ENCODE results near the gene IDH3B. TPM values are rescaled to one million over a fixed set of nuclear protein-coding genes. Genes with fewer than 3 reads are reported as not detected.

The IDH3B gene
- total and polyA plus RNA-seq, 2 experiments from 2014 or later, result 216 to 244 TPM

DNA sequence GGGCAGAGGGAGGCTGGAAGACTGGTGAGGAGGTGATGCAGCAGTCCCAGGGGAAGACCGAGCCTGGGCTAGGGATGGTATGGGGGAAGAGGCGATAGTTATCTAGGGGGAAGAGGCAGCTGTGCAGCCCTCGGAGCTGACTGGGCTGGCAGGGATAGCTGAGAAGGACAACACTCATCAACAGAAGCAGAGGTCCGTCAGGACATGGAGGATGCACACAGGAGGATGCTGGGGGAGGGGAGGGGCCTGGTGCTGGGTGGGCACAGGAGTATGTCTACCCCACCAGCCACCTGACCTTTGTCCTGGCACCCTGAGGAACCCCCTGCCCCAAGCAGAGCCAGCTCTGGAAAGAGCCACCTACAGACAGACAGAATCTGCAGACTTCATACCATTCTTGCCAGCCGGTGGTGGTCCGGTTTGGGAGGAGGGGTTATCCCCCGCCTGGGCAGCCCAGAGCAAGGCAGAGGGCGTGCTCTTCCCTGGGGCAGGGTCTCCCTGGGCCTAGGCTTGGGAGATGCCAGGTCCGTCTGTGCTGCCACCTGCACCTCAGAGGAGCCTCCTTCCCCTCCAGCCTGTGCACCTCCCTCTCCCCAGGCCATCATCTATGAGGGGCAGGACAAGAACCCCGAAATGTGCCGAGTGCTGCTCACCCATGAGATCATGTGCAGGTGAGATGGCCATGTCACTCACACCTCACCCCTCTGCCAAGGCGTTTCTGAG lies 43.5 kb upstream of the IDH3B start:
- Histone ChIP-seq H3K27me3 (no peaks in the 10 kb centered on the region), H3K9me3 (ENCODE audit: low read depth) (no peaks in the 10 kb centered on the region), H3K4me1 (ENCODE audit: low read depth) (no peaks in the 10 kb centered on the region), H3K36me3 (no peaks in the 10 kb centered on the region), H3K27ac (no peak overlapping the region), H3K4me3 (no peak overlapping the region)
- no peak for DNase-seq (ENCODE audit: low read depth in 1 of 2, low spot score in 1 of 2)
- TF ChIP-seq, protein P1, sequence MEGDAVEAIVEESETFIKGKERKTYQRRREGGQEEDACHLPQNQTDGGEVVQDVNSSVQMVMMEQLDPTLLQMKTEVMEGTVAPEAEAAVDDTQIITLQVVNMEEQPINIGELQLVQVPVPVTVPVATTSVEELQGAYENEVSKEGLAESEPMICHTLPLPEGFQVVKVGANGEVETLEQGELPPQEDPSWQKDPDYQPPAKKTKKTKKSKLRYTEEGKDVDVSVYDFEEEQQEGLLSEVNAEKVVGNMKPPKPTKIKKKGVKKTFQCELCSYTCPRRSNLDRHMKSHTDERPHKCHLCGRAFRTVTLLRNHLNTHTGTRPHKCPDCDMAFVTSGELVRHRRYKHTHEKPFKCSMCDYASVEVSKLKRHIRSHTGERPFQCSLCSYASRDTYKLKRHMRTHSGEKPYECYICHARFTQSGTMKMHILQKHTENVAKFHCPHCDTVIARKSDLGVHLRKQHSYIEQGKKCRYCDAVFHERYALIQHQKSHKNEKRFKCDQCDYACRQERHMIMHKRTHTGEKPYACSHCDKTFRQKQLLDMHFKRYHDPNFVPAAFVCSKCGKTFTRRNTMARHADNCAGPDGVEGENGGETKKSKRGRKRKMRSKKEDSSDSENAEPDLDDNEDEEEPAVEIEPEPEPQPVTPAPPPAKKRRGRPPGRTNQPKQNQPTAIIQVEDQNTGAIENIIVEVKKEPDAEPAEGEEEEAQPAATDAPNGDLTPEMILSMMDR (IDR thresholded peaks at IDR 0.05; ENCODE audit: low read depth, low read length), result no peak

DNA sequence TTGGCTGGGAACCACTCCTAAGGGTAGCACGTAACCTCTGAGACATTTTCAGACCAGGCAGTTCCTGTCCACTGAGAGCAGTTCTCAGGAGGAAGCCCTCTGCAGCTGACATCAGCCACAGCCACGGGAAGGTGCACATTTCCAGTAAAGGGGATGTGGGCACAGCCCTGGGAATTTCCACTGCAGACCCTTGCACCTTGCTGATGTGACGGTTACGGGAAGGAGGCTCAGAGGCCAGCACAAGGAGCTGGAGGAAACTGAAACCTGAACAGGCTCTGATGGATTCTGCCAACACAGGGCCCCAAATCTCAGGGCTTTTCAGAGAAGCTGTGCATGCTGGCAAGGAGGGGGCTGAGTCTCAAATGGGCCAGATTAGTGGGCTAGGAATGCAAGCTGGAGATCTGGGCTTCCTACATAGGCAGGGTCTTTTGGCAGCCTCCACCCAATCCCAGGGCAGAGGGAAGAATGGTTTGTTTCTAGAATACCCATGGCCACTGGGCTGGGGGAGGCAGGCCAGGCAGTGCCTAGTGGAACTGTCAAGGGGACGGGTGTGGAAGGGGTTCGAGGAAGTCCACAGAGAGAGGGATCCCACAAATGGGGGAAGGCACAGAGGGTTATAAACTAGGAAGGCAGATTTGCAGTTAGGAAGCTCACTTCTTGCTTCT lies 42.8 kb upstream of the IDH3B start:
- Histone ChIP-seq H3K27ac (no peak overlapping the region), H3K4me1 (ENCODE audit: low read depth) (no peaks in the 10 kb centered on the region), H3K9me3 (ENCODE audit: low read depth) (no peaks in the 10 kb centered on the region), H3K4me3 (no peak overlapping the region), H3K36me3 (no peaks in the 10 kb centered on the region), H3K27me3 (no peaks in the 10 kb centered on the region)
- DNase-seq (ENCODE audit: low read depth in 1 of 2, low spot score in 1 of 2), result no peak
- TF ChIP-seq, protein P1 (IDR thresholded peaks at IDR 0.05; ENCODE audit: low read depth, low read length), result no peak

DNA sequence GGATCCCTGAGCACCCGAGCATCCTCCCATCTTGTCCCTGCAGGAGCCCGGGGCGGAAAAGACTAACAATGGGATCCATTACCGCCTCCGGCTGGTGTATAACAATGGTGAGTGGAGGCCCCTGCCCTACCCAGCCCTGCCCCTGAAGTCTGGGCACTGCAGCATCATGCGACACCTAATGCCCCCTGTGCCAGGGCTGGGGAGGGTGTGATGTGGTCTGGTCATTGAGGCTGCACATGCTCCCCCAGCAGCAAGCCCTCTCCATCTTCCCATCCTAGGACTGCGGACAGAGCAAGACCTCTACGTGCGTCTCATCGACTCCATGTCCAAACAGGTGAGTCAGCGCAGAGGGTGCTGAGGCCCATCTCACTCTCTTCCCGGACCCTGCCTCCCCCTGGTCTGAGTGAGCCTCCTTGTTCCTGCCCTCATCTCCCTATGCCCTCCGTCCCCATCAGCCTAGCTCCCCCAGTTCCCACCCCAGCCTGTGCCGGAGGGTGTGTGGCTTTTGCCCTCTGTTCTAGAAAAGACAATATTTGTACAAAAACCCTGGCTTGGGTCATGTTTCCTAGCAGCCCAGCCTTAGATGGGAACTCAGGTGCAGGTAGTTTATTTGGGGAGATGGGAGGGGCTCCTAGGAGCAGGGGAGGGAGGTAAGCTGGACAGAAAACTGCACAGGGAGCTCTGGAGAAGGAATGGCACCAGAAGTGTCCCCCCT lies 42.1 kb upstream of the IDH3B start:
- Histone ChIP-seq H3K27ac (no peak overlapping the region), H3K27me3 (peaks cover 7% of the 10 kb centered on the region), H3K4me3 (no peak overlapping the region), H3K9me3 (ENCODE audit: low read depth) (no peaks in the 10 kb centered on the region), H3K36me3 (no peaks in the 10 kb centered on the region), H3K4me1 (ENCODE audit: low read depth) (no peaks in the 10 kb centered on the region)
- TF ChIP-seq, protein P1 (IDR thresholded peaks at IDR 0.05; ENCODE audit: low read depth, low read length), result no peak
- no peak for DNase-seq (ENCODE audit: low read depth in 1 of 2, low spot score in 1 of 2)

DNA sequence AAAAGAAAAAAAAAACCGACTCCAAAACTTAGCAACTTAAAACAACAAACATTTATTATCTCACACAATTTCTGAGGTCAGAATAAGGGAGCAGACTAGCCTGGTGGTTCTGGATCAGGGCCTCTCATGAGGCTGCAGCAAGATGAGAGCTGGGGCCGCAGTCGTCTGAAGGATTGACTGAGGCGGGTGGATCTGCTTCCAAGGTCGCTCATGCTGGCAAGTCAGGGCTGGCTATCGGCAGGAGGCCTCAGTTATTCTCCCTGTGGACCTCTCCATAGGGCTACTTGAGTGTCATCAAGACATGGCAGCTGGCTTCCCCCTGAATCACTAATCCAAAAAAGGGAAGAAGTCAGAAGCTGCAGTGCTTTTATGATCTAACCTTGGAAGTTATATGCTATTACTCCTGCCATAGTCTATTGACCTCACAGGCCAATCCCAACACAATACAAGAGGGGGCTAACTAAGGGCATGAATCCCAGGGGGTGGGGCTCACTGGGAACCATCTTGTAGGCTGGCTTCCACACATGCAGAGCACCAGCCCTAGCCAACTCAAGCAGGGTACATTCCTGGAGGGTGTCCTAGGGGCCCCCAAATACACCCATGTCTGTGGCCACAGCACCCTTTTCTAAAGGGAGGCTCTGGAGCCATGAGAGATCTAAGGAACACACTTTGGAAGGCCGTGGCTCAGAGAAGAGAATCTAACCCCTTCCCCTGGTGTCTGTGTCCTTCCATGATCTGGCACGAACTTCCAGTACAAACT lies 39.9 kb upstream of the IDH3B start:
- no peak for DNase-seq (ENCODE audit: low read depth in 1 of 2, low spot score in 1 of 2)
- TF ChIP-seq, protein P1 (IDR thresholded peaks at IDR 0.05; ENCODE audit: low read depth, low read length), result no peak
- Histone ChIP-seq H3K27ac (no peak overlapping the region), H3K27me3 (peaks cover 22% of the 10 kb centered on the region), H3K4me1 (ENCODE audit: low read depth) (no peaks in the 10 kb centered on the region), H3K4me3 (no peak overlapping the region), H3K9me3 (ENCODE audit: low read depth) (no peaks in the 10 kb centered on the region), H3K36me3 (no peaks in the 10 kb centered on the region)

DNA sequence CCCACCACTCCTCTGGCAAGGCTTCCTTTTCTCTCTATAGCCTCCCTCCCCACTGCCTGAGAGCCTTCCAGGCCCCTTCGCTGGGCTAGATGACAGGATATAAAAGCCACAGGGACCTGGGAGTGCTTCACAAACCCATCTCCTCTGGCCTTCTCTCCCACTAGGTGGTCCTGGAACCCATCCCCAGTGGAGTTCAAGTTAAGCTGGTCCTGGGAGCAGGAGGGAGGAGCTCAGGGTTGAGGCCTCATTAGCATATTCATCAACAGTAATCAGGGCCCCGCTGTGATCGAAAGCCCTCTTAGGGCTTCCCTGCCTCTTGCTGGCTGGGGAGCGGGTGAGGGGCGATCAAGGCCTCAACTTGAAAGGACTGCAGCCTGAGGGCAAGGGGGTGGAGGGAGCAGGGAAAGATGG lies 37.7 kb upstream of the IDH3B start:
- TF ChIP-seq, protein P1 (IDR thresholded peaks at IDR 0.05; ENCODE audit: low read depth, low read length), result no peak
- H3K4me1 ChIP-seq (ENCODE audit: low read depth), result no peaks in the 10 kb centered on the region
- H3K27me3 ChIP-seq, result peaks cover 34% of the 10 kb centered on the region
- no peaks in the 10 kb centered on the region for H3K36me3 ChIP-seq
- H3K27ac ChIP-seq, result no peak overlapping the region
- no peak overlapping the region for H3K4me3 ChIP-seq
- DNase-seq (ENCODE audit: low read depth in 1 of 2, low spot score in 1 of 2), result no peak
- no peaks in the 10 kb centered on the region for H3K9me3 ChIP-seq (ENCODE audit: low read depth)

Measured in cardiac muscle cell (in vitro differentiated cells and primary cell).